Endothelial cell of umbilical vein (primary cell): Measurements from ENCODE around the gene MYO5B. TPM values are rescaled to one million over a fixed set of nuclear protein-coding genes. Genes with fewer than 3 reads are reported as not detected.

Experiments used
- BruUV-seq: library from RNA; stranded (reverse); fragments of 400-500 nt; replicated peaks from 2 replicates; lab custom pipeline; 2021; lab: Mats Ljungman, UMichigan
- CTCF ChIA-PET: fragments of 300-600, 350-600 bp; sonication (Branson Sonifier 250); formaldehyde crosslinking; loops from one replicate; lab custom pipeline; 2021; ENCODE audit warnings: antibody characterized with exemption, inconsistent platforms; lab: Charles Lee
- POLR2A ChIA-PET: fragments of 300-600, 350-600 bp; sonication (Branson Sonifier 250); formaldehyde crosslinking; loops from one replicate; lab custom pipeline; 2021; ENCODE audit warnings: antibody characterized with exemption, inconsistent platforms; lab: Charles Lee
- DNase-seq: peaks from one replicate; pipeline ENCODE4 v3.0.0-alpha.2; 2011; ENCODE audit warnings: low read depth, low spot score
- FAIRE-seq: peaks from 2 replicates; lab custom pipeline; 2011; peaks lifted over from hg19 to GRCh38; lab: Jason Lieb, UNC
- H2AFZ ChIP-seq: 2 replicates; pipeline ENCODE4 v1.6.0; 2012; ENCODE audit warnings: low read depth, low read length, control low read depth, inconsistent platforms
- H3K27ac ChIP-seq: 2 replicates; pipeline ENCODE4 v1.5.1; 2011; ENCODE audit warnings: low read depth, mild to moderate bottlenecking, control low read depth, low read length, moderate library complexity; ENCODE audit not compliant: insufficient read depth
- H3K27me3 ChIP-seq, 2 experiments: 2 replicates each; pipeline versions ENCODE4 v1.6.0 to v1.6.1; 2011; ENCODE audit warnings: low read length in 2 of 2, mixed read lengths in 1 of 2; ENCODE audit not compliant: control insufficient read depth in 2 of 2, insufficient read depth in 2 of 2
- H3K36me3 ChIP-seq, 2 experiments: 2 replicates in 1 of 2; 3 replicates in 1 of 2; pipeline ENCODE4 v1.5.1; 2011; ENCODE audit warnings: low read length in 2 of 2, mild to moderate bottlenecking in 1 of 2, moderate library complexity in 1 of 2; ENCODE audit not compliant: control insufficient read depth in 2 of 2, insufficient read depth in 2 of 2; ENCODE audit errors: extremely low read depth in 1 of 2
- H3K4me1 ChIP-seq: 3 replicates; pipeline ENCODE4 v1.5.1; 2011; ENCODE audit warnings: mild to moderate bottlenecking, low read length; ENCODE audit not compliant: control insufficient read depth, insufficient read depth; ENCODE audit errors: extremely low read depth
- H3K4me2 ChIP-seq: 2 replicates; pipeline ENCODE4 v1.6.1; 2011; ENCODE audit warnings: low read length, control low read depth, mixed read lengths; ENCODE audit not compliant: insufficient read depth
- H3K4me3 ChIP-seq, 3 experiments: fragments of 200-600 bp in 1 of 3; sonication (generic), shearing (Covaris generic) in 1 of 3; replicated peaks in 1 of 3; 2 replicates each; pipeline ENCODE4 v1.5.1; 2011 to 2016; ENCODE audit warnings: control low read depth in 3 of 3, low read length in 3 of 3, mild to moderate bottlenecking in 2 of 3, inconsistent platforms in 1 of 3, low read depth in 1 of 3, moderate library complexity in 1 of 3; ENCODE audit not compliant: insufficient read depth in 1 of 3
- H3K79me2 ChIP-seq: 2 replicates; pipeline ENCODE4 v1.6.0; 2012; ENCODE audit warnings: low read length, inconsistent platforms; ENCODE audit not compliant: control insufficient read depth, insufficient read depth
- H3K9ac ChIP-seq: replicated peaks from 2 replicates; pipeline ENCODE3; 2011; ENCODE audit warnings: low read length, control low read depth; ENCODE audit not compliant: insufficient read depth; ENCODE audit errors: extremely low read depth
- H3K9me1 ChIP-seq: replicated peaks from 3 replicates; pipeline ENCODE4 v1.6.0; 2011; ENCODE audit warnings: mild to moderate bottlenecking, low read length; ENCODE audit not compliant: control insufficient read depth, insufficient read depth; ENCODE audit errors: extremely low read depth
- H3K9me3 ChIP-seq: replicated peaks from 2 replicates; pipeline ENCODE4 v1.5.1; 2012; ENCODE audit warnings: low read length, inconsistent platforms; ENCODE audit not compliant: control insufficient read depth, insufficient read depth
- H4K20me1 ChIP-seq: replicated peaks from 2 replicates; pipeline ENCODE3; 2011; ENCODE audit warnings: mild to moderate bottlenecking, low read length; ENCODE audit not compliant: control insufficient read depth, insufficient read depth; ENCODE audit errors: extremely low read depth
- CTCF ChIP-seq, 2 donors: IDR thresholded peaks; 1 replicate in 1 of 2; 2 replicates in 1 of 2; pipeline ENCODE4 v1.5.1; 2011; ENCODE audit warnings: low read length in 2 of 2, mild to moderate bottlenecking in 2 of 2, moderate library complexity in 2 of 2, control low read depth in 1 of 2, inconsistent platforms in 1 of 2, low read depth in 1 of 2; ENCODE audit not compliant: insufficient read depth in 1 of 2; ENCODE audit errors: extremely low read depth in 1 of 2
- EZH2 ChIP-seq: IDR thresholded peaks from 2 replicates; pipeline ENCODE4 v1.6.1; 2012; ENCODE audit warnings: borderline replicate concordance, low read depth, mild to moderate bottlenecking, moderate library complexity, low read length, inconsistent platforms; ENCODE audit not compliant: severe bottlenecking
- FOS ChIP-seq: IDR thresholded peaks from 2 replicates; pipeline ENCODE4 v1.6.1; 2011; ENCODE audit warnings: mild to moderate bottlenecking, low read length, moderate library complexity, borderline replicate concordance; ENCODE audit not compliant: insufficient read depth
- GATA2 ChIP-seq: IDR thresholded peaks from 2 replicates; pipeline ENCODE4 v1.7.0; 2011; ENCODE audit warnings: low read depth, mild to moderate bottlenecking, moderate library complexity, mixed read lengths, low read length; ENCODE audit not compliant: insufficient read length, insufficient read depth
- JUN ChIP-seq: IDR thresholded peaks from 2 replicates; pipeline ENCODE4 v1.6.1; 2011; ENCODE audit warnings: borderline replicate concordance, low read depth; ENCODE audit not compliant: insufficient read length, insufficient read depth
- MAX ChIP-seq: IDR thresholded peaks from 2 replicates; pipeline ENCODE4 v1.6.1; 2011; ENCODE audit not compliant: insufficient read depth, insufficient read length
- MYC ChIP-seq: IDR thresholded peaks from one replicate; pipeline ENCODE4 v1.6.1; 2011; ENCODE audit warnings: mild to moderate bottlenecking, low read depth, low read length
- POLR2A ChIP-seq: IDR thresholded peaks from 2 replicates; pipeline ENCODE4 v1.6.1; 2012; ENCODE audit warnings: low read depth, mild to moderate bottlenecking, control low read depth, low read length
- POLR2AphosphoS5 ChIP-seq: IDR thresholded peaks from 2 replicates; pipeline ENCODE4 v1.6.1; 2012; ENCODE audit warnings: low read depth, mild to moderate bottlenecking, control low read depth, low read length, moderate library complexity; ENCODE audit not compliant: insufficient read depth
- dilution Hi-C: fragments of 300-500 bp; cut with MboI; formaldehyde crosslinking; loops from one replicate; pipeline ENCODE4 v1.15.0; 2019; ENCODE audit warnings: low sequenced_read_pairs; ENCODE audit not compliant: extremely low pct_ligation_motif_present
- intact Hi-C: fragments of 100-400 bp; cut with micrococcal nuclease; formaldehyde crosslinking; loops from one replicate; pipeline ENCODE4 v1.10.0; 2022
- polyA plus RNA-seq, 4 experiments: library from polyadenylated mRNA; depleted of rRNA in 3 of 4; stranded (reverse) in 3 of 4; unstranded in 1 of 4; fragments of >200 nt; gene quantifications; 2 replicates each; pipeline versions ENCODE4 v1.2.1 to v1.2.3, GENCODE V29; 2011 to 2012; ENCODE audit warnings: missing spikeins in 1 of 4
- total RNA-seq: library from RNA; stranded (reverse); gene quantifications from 2 replicates; pipeline ENCODE4 v1.2.3, GENCODE V29; 2021

Gene MYO5B
- total and polyA plus RNA-seq, 2 donors (not counting 3 experiments of a cell fraction or from before 2014, with no cell fraction given): 0.54 to 1.1 TPM

GRCh38 chr18:50076277-50076676 lies 118.7 kb downstream of the MYO5B start:
- no peak for DNase-seq
- no TSS peak for BruUV-seq
- H3K9me1 ChIP-seq: no peaks in the 10 kb centered on the region
- no peaks in the 10 kb centered on the region for H3K36me3 ChIP-seq
- no peaks in the 10 kb centered on the region for H3K9me3 ChIP-seq
- no peaks in the 10 kb centered on the region for H3K27me3 ChIP-seq
- intact Hi-C loops: no loop called here
- no peak overlapping the region for H3K4me3 ChIP-seq
- POLR2A ChIA-PET: no interaction called here
- H2AFZ ChIP-seq: no peak overlapping the region
- H3K4me1 ChIP-seq: no peaks in the 10 kb centered on the region
- dilution Hi-C loops: no loop called here
- CTCF ChIA-PET: no interaction called here
- no peak overlapping the region for H3K9ac ChIP-seq
- no peaks in the 10 kb centered on the region for H4K20me1 ChIP-seq
- H3K79me2 ChIP-seq: no peaks in the 10 kb centered on the region
- no peak for FAIRE-seq
- TF ChIP-seq CTCF (IDR thresholded peaks at IDR 0.05; ENCODE audit: extremely low read depth in 1 of 2, insufficient read depth in 1 of 2, low read depth in 1 of 2, low read length in 2 of 2) (no peak), MYC (no peak), POLR2A (no peak), MAX (no peak), GATA2 (no peak), POLR2AphosphoS5 (no peak), EZH2 (no peak), JUN (no peak), FOS (no peak)
- no peak overlapping the region for H3K4me2 ChIP-seq
- no peak overlapping the region for H3K27ac ChIP-seq
